Endothelial cell of umbilical vein (primary cell): ENCODE results near the gene ACVR2A. TPM values are rescaled to one million over a fixed set of nuclear protein-coding genes. Genes with fewer than 3 reads are reported as not detected.

Source experiments
- BruUV-seq: library from RNA; stranded (reverse); fragments of 400-500 nt; replicated peaks from 2 replicates; lab custom pipeline; 2021; lab: Mats Ljungman, UMichigan
- CTCF ChIA-PET: fragments of 300-600, 350-600 bp; sonication (Branson Sonifier 250); formaldehyde crosslinking; loops from one replicate; lab custom pipeline; 2021; ENCODE audit warnings: antibody characterized with exemption, inconsistent platforms; lab: Charles Lee
- POLR2A ChIA-PET: fragments of 300-600, 350-600 bp; sonication (Branson Sonifier 250); formaldehyde crosslinking; loops from one replicate; lab custom pipeline; 2021; ENCODE audit warnings: antibody characterized with exemption, inconsistent platforms; lab: Charles Lee
- DNase-seq: peaks from one replicate; pipeline ENCODE4 v3.0.0-alpha.2; 2011; ENCODE audit warnings: low read depth, low spot score
- FAIRE-seq: peaks from 2 replicates; lab custom pipeline; 2011; peaks lifted over from hg19 to GRCh38; lab: Jason Lieb, UNC
- H2AFZ ChIP-seq: 2 replicates; pipeline ENCODE4 v1.6.0; 2012; ENCODE audit warnings: low read depth, low read length, control low read depth, inconsistent platforms
- H3K27ac ChIP-seq: 2 replicates; pipeline ENCODE4 v1.5.1; 2011; ENCODE audit warnings: low read depth, mild to moderate bottlenecking, control low read depth, low read length, moderate library complexity; ENCODE audit not compliant: insufficient read depth
- H3K27me3 ChIP-seq, 2 experiments: 2 replicates each; pipeline versions ENCODE4 v1.6.0 to v1.6.1; 2011; ENCODE audit warnings: low read length in 2 of 2, mixed read lengths in 1 of 2; ENCODE audit not compliant: control insufficient read depth in 2 of 2, insufficient read depth in 2 of 2
- H3K36me3 ChIP-seq, 2 experiments: 2 replicates in 1 of 2; 3 replicates in 1 of 2; pipeline ENCODE4 v1.5.1; 2011; ENCODE audit warnings: low read length in 2 of 2, mild to moderate bottlenecking in 1 of 2, moderate library complexity in 1 of 2; ENCODE audit not compliant: control insufficient read depth in 2 of 2, insufficient read depth in 2 of 2; ENCODE audit errors: extremely low read depth in 1 of 2
- H3K4me1 ChIP-seq: 3 replicates; pipeline ENCODE4 v1.5.1; 2011; ENCODE audit warnings: mild to moderate bottlenecking, low read length; ENCODE audit not compliant: control insufficient read depth, insufficient read depth; ENCODE audit errors: extremely low read depth
- H3K4me2 ChIP-seq: 2 replicates; pipeline ENCODE4 v1.6.1; 2011; ENCODE audit warnings: low read length, control low read depth, mixed read lengths; ENCODE audit not compliant: insufficient read depth
- H3K4me3 ChIP-seq, 3 experiments: fragments of 200-600 bp in 1 of 3; sonication (generic), shearing (Covaris generic) in 1 of 3; replicated peaks in 1 of 3; 2 replicates each; pipeline ENCODE4 v1.5.1; 2011 to 2016; ENCODE audit warnings: control low read depth in 3 of 3, low read length in 3 of 3, mild to moderate bottlenecking in 2 of 3, inconsistent platforms in 1 of 3, low read depth in 1 of 3, moderate library complexity in 1 of 3; ENCODE audit not compliant: insufficient read depth in 1 of 3
- H3K79me2 ChIP-seq: 2 replicates; pipeline ENCODE4 v1.6.0; 2012; ENCODE audit warnings: low read length, inconsistent platforms; ENCODE audit not compliant: control insufficient read depth, insufficient read depth
- H3K9ac ChIP-seq: replicated peaks from 2 replicates; pipeline ENCODE3; 2011; ENCODE audit warnings: low read length, control low read depth; ENCODE audit not compliant: insufficient read depth; ENCODE audit errors: extremely low read depth
- H3K9me1 ChIP-seq: replicated peaks from 3 replicates; pipeline ENCODE4 v1.6.0; 2011; ENCODE audit warnings: mild to moderate bottlenecking, low read length; ENCODE audit not compliant: control insufficient read depth, insufficient read depth; ENCODE audit errors: extremely low read depth
- H3K9me3 ChIP-seq: replicated peaks from 2 replicates; pipeline ENCODE4 v1.5.1; 2012; ENCODE audit warnings: low read length, inconsistent platforms; ENCODE audit not compliant: control insufficient read depth, insufficient read depth
- H4K20me1 ChIP-seq: replicated peaks from 2 replicates; pipeline ENCODE3; 2011; ENCODE audit warnings: mild to moderate bottlenecking, low read length; ENCODE audit not compliant: control insufficient read depth, insufficient read depth; ENCODE audit errors: extremely low read depth
- FOS ChIP-seq: IDR thresholded peaks from 2 replicates; pipeline ENCODE4 v1.6.1; 2011; ENCODE audit warnings: mild to moderate bottlenecking, low read length, moderate library complexity, borderline replicate concordance; ENCODE audit not compliant: insufficient read depth
- GATA2 ChIP-seq: IDR thresholded peaks from 2 replicates; pipeline ENCODE4 v1.7.0; 2011; ENCODE audit warnings: low read depth, mild to moderate bottlenecking, moderate library complexity, mixed read lengths, low read length; ENCODE audit not compliant: insufficient read length, insufficient read depth
- JUN ChIP-seq: IDR thresholded peaks from 2 replicates; pipeline ENCODE4 v1.6.1; 2011; ENCODE audit warnings: borderline replicate concordance, low read depth; ENCODE audit not compliant: insufficient read length, insufficient read depth
- POLR2AphosphoS5 ChIP-seq: IDR thresholded peaks from 2 replicates; pipeline ENCODE4 v1.6.1; 2012; ENCODE audit warnings: low read depth, mild to moderate bottlenecking, control low read depth, low read length, moderate library complexity; ENCODE audit not compliant: insufficient read depth
- dilution Hi-C: fragments of 300-500 bp; cut with MboI; formaldehyde crosslinking; loops from one replicate; pipeline ENCODE4 v1.15.0; 2019; ENCODE audit warnings: low sequenced_read_pairs; ENCODE audit not compliant: extremely low pct_ligation_motif_present
- intact Hi-C: fragments of 100-400 bp; cut with micrococcal nuclease; formaldehyde crosslinking; loops from one replicate; pipeline ENCODE4 v1.10.0; 2022
- polyA plus RNA-seq, 4 experiments: library from polyadenylated mRNA; depleted of rRNA in 3 of 4; stranded (reverse) in 3 of 4; unstranded in 1 of 4; fragments of >200 nt; gene quantifications; 2 replicates each; pipeline versions ENCODE4 v1.2.1 to v1.2.3, GENCODE V29; 2011 to 2012; ENCODE audit warnings: missing spikeins in 1 of 4
- total RNA-seq: library from RNA; stranded (reverse); gene quantifications from 2 replicates; pipeline ENCODE4 v1.2.3, GENCODE V29; 2021
- TF ChIP-seq, protein P1 (sequence below): IDR thresholded peaks from 2 replicates; pipeline ENCODE4 v1.6.1; 2011; ENCODE audit not compliant: insufficient read depth, insufficient read length
- TF ChIP-seq, protein P2 (sequence below), 2 donors: IDR thresholded peaks; 1 replicate in 1 of 2; 2 replicates in 1 of 2; pipeline ENCODE4 v1.5.1; 2011; ENCODE audit warnings: low read length in 2 of 2, mild to moderate bottlenecking in 2 of 2, moderate library complexity in 2 of 2, control low read depth in 1 of 2, inconsistent platforms in 1 of 2, low read depth in 1 of 2; ENCODE audit not compliant: insufficient read depth in 1 of 2; ENCODE audit errors: extremely low read depth in 1 of 2

Gene ACVR2A
- total and polyA plus RNA-seq, 2 donors (not counting 3 experiments of a cell fraction or from before 2014, with no cell fraction given): 1.7 to 7.9 TPM

- Histone ChIP-seq H3K9ac (no peak overlapping the region), H3K9me3 (no peaks in the 10 kb centered on the region), H3K79me2 (no peaks in the 10 kb centered on the region), H3K4me2 (no peak overlapping the region), H3K27me3 (peaks cover 0 to 4% of the 10 kb centered on the region in 2 experiments), H3K4me1 (no peaks in the 10 kb centered on the region), H3K36me3 (no peaks in the 10 kb centered on the region), H4K20me1 (no peaks in the 10 kb centered on the region), H3K27ac (no peak overlapping the region), H3K4me3 (no peak overlapping the region), H2AFZ (no peak overlapping the region), H3K9me1 (no peaks in the 10 kb centered on the region)
- intact Hi-C loops: no loop called here
- no peak for DNase-seq
- POLR2A ChIA-PET: no interaction called here
- CTCF ChIA-PET: no interaction called here
- FAIRE-seq: no peak
- no TSS peak for BruUV-seq
- TF ChIP-seq JUN (no peak), GATA2 (no peak), POLR2AphosphoS5 (no peak), FOS (no peak)
- TF ChIP-seq, protein P1, sequence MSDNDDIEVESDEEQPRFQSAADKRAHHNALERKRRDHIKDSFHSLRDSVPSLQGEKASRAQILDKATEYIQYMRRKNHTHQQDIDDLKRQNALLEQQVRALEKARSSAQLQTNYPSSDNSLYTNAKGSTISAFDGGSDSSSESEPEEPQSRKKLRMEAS: no peak
- TF ChIP-seq, protein P2, sequence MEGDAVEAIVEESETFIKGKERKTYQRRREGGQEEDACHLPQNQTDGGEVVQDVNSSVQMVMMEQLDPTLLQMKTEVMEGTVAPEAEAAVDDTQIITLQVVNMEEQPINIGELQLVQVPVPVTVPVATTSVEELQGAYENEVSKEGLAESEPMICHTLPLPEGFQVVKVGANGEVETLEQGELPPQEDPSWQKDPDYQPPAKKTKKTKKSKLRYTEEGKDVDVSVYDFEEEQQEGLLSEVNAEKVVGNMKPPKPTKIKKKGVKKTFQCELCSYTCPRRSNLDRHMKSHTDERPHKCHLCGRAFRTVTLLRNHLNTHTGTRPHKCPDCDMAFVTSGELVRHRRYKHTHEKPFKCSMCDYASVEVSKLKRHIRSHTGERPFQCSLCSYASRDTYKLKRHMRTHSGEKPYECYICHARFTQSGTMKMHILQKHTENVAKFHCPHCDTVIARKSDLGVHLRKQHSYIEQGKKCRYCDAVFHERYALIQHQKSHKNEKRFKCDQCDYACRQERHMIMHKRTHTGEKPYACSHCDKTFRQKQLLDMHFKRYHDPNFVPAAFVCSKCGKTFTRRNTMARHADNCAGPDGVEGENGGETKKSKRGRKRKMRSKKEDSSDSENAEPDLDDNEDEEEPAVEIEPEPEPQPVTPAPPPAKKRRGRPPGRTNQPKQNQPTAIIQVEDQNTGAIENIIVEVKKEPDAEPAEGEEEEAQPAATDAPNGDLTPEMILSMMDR (IDR thresholded peaks at IDR 0.05; ENCODE audit: extremely low read depth in 1 of 2, insufficient read depth in 1 of 2, low read depth in 1 of 2, low read length in 2 of 2): no peak
- dilution Hi-C loops: no loop called here
These were observed 44.5 kb upstream of the ACVR2A start for GRCh38 chr2:147800316-147800715.
